Measurements from ENCODE around the gene HEATR5B. TPM values are rescaled to one million over a fixed set of nuclear protein-coding genes. Genes with fewer than 3 reads are reported as not detected.

HEATR5B gene
- total and polyA plus RNA-seq, 2 donors (not counting 1 experiment from before 2014, with no cell fraction given) = 33.0 to 44.3 TPM

DNA sequence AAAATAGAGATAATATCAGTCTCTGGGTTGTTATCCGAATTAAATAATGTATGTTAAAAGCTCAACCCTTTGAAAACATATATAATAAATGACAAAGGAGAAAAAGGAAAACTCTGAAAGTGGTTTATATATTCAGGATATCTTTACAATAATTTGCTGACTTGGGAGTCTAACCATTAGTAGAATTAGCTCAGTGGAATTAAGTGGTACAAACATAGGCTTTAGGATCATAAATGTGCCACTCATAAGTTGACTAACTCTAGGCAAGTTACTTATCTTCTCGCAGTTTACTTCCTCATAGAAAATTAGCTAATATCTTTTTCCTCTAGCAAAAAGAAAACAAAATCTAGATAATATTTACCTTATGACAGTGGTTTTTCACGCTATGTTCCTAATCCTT is 44.6 kb downstream of the HEATR5B start:
- ChIA-PET POLR2A (no interaction called here), CTCF (no interaction called here)
- Mint-ChIP-seq H3K4me1 (no peaks in the 10 kb centered on the region), H3K4me3 (no peak overlapping the region), H3K27me3 (no peaks in the 10 kb centered on the region), H3K27ac (no peak overlapping the region), H3K9me3 (ENCODE audit: insufficient read depth) (no peaks in the 10 kb centered on the region)
- no peak overlapping the region for H2AFZ ChIP-seq (ENCODE audit: insufficient read depth, low read depth, low read length, poor library complexity, severe bottlenecking)
- H3K36me3 ChIP-seq (replicated peaks in 1 of 2; ENCODE audit: control extremely low read depth in 1 of 2, control insufficient read depth in 1 of 2, extremely low read depth in 1 of 2, insufficient read depth in 2 of 2, low read length in 1 of 2) = peaks cover 7 to 49% of the 10 kb centered on the region in 2 experiments
- intact Hi-C loops (cut with micrococcal nuclease) = no loop called here
- no peak for ATAC-seq (ENCODE audit: low read depth)
- H3K27ac ChIP-seq (ENCODE audit: low read length in 2 of 2) = no peak overlapping the region
- no peak for DNase-seq
- H3K27me3 ChIP-seq (replicated peaks in 1 of 4; ENCODE audit: control extremely low read depth in 1 of 4, control insufficient read depth in 3 of 4, insufficient read depth in 4 of 4, low read length in 3 of 4) = no peaks in the 10 kb centered on the region
- no CpG with 5 or more reads among the region's 3 CpGs for WGBS (ENCODE audit: insufficient coverage)
- no peak overlapping the region for H3K4me2 ChIP-seq (replicated peaks; ENCODE audit: low read depth, low read length, poor library complexity, severe bottlenecking)
- no peaks in the 10 kb centered on the region for H3K79me2 ChIP-seq (ENCODE audit: control insufficient read depth, insufficient read depth, low read length)
- H3K9ac ChIP-seq (ENCODE audit: low read length) = no peak overlapping the region
- H3K4me3 ChIP-seq (ENCODE audit: control extremely low read depth in 1 of 5, extremely low read depth in 1 of 5, insufficient read depth in 1 of 5, low read depth in 2 of 5, low read length in 4 of 5) = no peak overlapping the region
- H3K9me3 ChIP-seq (ENCODE audit: control extremely low read depth in 1 of 3, control insufficient read depth in 2 of 3, insufficient read depth in 1 of 3, low read length in 2 of 3) = no peaks in the 10 kb centered on the region
- TF ChIP-seq EZH2 (IDR thresholded peaks at IDR 0.05; ENCODE audit: borderline replicate concordance, insufficient read depth, low read depth, low read length, poor library complexity, severe bottlenecking) = no peak
- no peak for TF ChIP-seq CTCF (IDR thresholded peaks at IDR 0.05)
- no peaks in the 10 kb centered on the region for H4K20me1 ChIP-seq (ENCODE audit: control insufficient read depth, insufficient read depth, low read length, poor library complexity, severe bottlenecking)
- H3K4me1 ChIP-seq (ENCODE audit: control insufficient read depth in 2 of 2, insufficient read depth in 2 of 2, low read length in 2 of 2) = no peaks in the 10 kb centered on the region

GRCh38 chr2:37037771-37038170 is 46.4 kb downstream of the HEATR5B start:
- Histone ChIP-seq H3K9ac (ENCODE audit: low read length) (no peak overlapping the region), H4K20me1 (ENCODE audit: control insufficient read depth, insufficient read depth, low read length, poor library complexity, severe bottlenecking) (no peaks in the 10 kb centered on the region), H3K4me1 (ENCODE audit: control insufficient read depth in 2 of 2, insufficient read depth in 2 of 2, low read length in 2 of 2) (no peaks in the 10 kb centered on the region), H3K36me3 (replicated peaks in 1 of 2; ENCODE audit: control extremely low read depth in 1 of 2, control insufficient read depth in 1 of 2, extremely low read depth in 1 of 2, insufficient read depth in 2 of 2, low read length in 1 of 2) (peaks cover 7 to 59% of the 10 kb centered on the region in 2 experiments), H3K27ac (ENCODE audit: low read length in 2 of 2) (no peak overlapping the region), H3K79me2 (ENCODE audit: control insufficient read depth, insufficient read depth, low read length) (peaks cover 2% of the 10 kb centered on the region), H3K9me3 (ENCODE audit: control extremely low read depth in 1 of 3, control insufficient read depth in 2 of 3, insufficient read depth in 1 of 3, low read length in 2 of 3) (no peaks in the 10 kb centered on the region), H2AFZ (ENCODE audit: insufficient read depth, low read depth, low read length, poor library complexity, severe bottlenecking) (no peak overlapping the region), H3K4me3 (ENCODE audit: control extremely low read depth in 1 of 5, extremely low read depth in 1 of 5, insufficient read depth in 1 of 5, low read depth in 2 of 5, low read length in 4 of 5) (no peak overlapping the region), H3K27me3 (replicated peaks in 1 of 4; ENCODE audit: control extremely low read depth in 1 of 4, control insufficient read depth in 3 of 4, insufficient read depth in 4 of 4, low read length in 3 of 4) (no peaks in the 10 kb centered on the region), H3K4me2 (replicated peaks; ENCODE audit: low read depth, low read length, poor library complexity, severe bottlenecking) (no peak overlapping the region)
- no peaks in the 10 kb centered on the region for H3K4me1 Mint-ChIP-seq
- WGBS (ENCODE audit: insufficient coverage) = 100% methylated on average over 1 of the region's 2 CpGs
- DNase-seq (no peak), ATAC-seq (ENCODE audit: low read depth) (no peak)
- H3K27me3 Mint-ChIP-seq = no peaks in the 10 kb centered on the region
- no peak overlapping the region for H3K27ac Mint-ChIP-seq
- no peak overlapping the region for H3K4me3 Mint-ChIP-seq
- POLR2A ChIA-PET = no interaction called here
- intact Hi-C loops (cut with micrococcal nuclease) = no loop called here
- no peak for TF ChIP-seq EZH2 (IDR thresholded peaks at IDR 0.05; ENCODE audit: borderline replicate concordance, insufficient read depth, low read depth, low read length, poor library complexity, severe bottlenecking)
- no peak for TF ChIP-seq CTCF (IDR thresholded peaks at IDR 0.05)
- H3K9me3 Mint-ChIP-seq (ENCODE audit: insufficient read depth) = no peaks in the 10 kb centered on the region
- CTCF ChIA-PET = interaction anchor here (0.6 kb wide), 1 partner anchor 1333 kb away, joined by 3 read pairs; no protein-coding TSS in a partner anchor
